Measurements from ENCODE around the gene GRID1.

- TF ChIP-seq, protein P1, sequence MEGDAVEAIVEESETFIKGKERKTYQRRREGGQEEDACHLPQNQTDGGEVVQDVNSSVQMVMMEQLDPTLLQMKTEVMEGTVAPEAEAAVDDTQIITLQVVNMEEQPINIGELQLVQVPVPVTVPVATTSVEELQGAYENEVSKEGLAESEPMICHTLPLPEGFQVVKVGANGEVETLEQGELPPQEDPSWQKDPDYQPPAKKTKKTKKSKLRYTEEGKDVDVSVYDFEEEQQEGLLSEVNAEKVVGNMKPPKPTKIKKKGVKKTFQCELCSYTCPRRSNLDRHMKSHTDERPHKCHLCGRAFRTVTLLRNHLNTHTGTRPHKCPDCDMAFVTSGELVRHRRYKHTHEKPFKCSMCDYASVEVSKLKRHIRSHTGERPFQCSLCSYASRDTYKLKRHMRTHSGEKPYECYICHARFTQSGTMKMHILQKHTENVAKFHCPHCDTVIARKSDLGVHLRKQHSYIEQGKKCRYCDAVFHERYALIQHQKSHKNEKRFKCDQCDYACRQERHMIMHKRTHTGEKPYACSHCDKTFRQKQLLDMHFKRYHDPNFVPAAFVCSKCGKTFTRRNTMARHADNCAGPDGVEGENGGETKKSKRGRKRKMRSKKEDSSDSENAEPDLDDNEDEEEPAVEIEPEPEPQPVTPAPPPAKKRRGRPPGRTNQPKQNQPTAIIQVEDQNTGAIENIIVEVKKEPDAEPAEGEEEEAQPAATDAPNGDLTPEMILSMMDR (IDR thresholded peaks at IDR 0.05): no peak
- TF ChIP-seq POLR2A (IDR thresholded peaks at IDR 0.05) (no peak), POLR2AphosphoS5 (IDR thresholded peaks at IDR 0.05) (no peak), EP300 (IDR thresholded peaks at IDR 0.05; ENCODE audit: low read depth) (no peak)
Observed at GRCh38 chr10:86283466-86284287, 82.9 kb downstream of the GRID1 start.
